ENCODE results near the gene IL6. TPM values are rescaled to one million over a fixed set of nuclear protein-coding genes. Genes with fewer than 3 reads are reported as not detected.

IL6 gene
- total RNA-seq, 6 experiments from 2014 or later = 0.80 to 1.9 TPM; not detected in 4

DNA sequence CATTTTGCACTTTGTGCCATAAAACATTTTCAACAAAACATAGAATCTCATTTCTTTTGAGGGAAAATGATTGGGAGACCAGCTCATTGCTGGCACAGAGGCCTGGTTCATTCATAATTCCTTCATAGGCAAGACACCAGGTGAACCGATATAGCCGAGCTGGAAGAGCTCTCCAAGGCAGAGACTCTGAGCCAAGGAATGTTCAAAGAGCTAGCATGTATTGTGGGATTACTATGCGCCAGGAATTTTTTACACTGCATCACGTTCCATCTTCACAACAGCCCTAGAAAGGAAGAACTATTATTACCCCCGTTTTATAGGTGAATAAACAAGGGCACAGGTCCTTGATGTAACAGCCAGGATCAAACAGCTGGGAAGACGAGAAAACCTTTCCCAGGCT lies 2.1 kb upstream of the IL6 start:
- Histone ChIP-seq H3K4me1 (peaks cover 0 to 29% (median 0%) of the 10 kb centered on the region in 4 donors), H3K9me3 (no peaks in the 10 kb centered on the region), H3K4me3 (no peak overlapping the region), H3K36me3 (no peaks in the 10 kb centered on the region), H3K27me3 (no peaks in the 10 kb centered on the region), H3K27ac (no peak overlapping the region)
- intact Hi-C loops (cut with DNase I) = loop anchor here in 1 of 2 donors (5.0 kb wide), 1 partner anchor 168 kb away; no protein-coding TSS in a partner anchor
- no peak for DNase-seq
- no peak for TF ChIP-seq CTCF (IDR thresholded peaks at IDR 0.05)
- TF ChIP-seq POLR2A (IDR thresholded peaks at IDR 0.05) = no peak
- ATAC-seq = no peak
- WGBS (ENCODE audit: insufficient coverage, low coverage, low lambda C conversion rate, missing lambda C conversion rate) = 76% methylated on average over 6 of the region's 6 CpGs

GRCh38 chr7:22725585-22725984 lies 1.4 kb upstream of the IL6 start:
- peak in 2 of 4 donors; percentile 6 to 41 for ATAC-seq
- TF ChIP-seq POLR2A (IDR thresholded peaks at IDR 0.05) = no peak
- TF ChIP-seq CTCF (IDR thresholded peaks at IDR 0.05) = peak in 2 of 4 donors; percentile 12 to 20
- H3K36me3 ChIP-seq = no peaks in the 10 kb centered on the region
- no peaks in the 10 kb centered on the region for H3K27me3 ChIP-seq
- intact Hi-C loops (cut with DNase I) = loop anchor here in 1 of 2 donors (5.0 kb wide), 1 partner anchor 168 kb away; no protein-coding TSS in a partner anchor
- H3K4me3 ChIP-seq = peak overlapping the region in 1 of 3 donors; percentile 14
- H3K9me3 ChIP-seq = no peaks in the 10 kb centered on the region
- H3K4me1 ChIP-seq = peaks cover 0 to 29% (median 0%) of the 10 kb centered on the region in 4 donors
- DNase-seq = no peak
- no peak overlapping the region for H3K27ac ChIP-seq
- WGBS (ENCODE audit: insufficient coverage, low coverage, low lambda C conversion rate, missing lambda C conversion rate) = 24% methylated on average over 9 of the region's 9 CpGs

- peak; percentile 28 to 49 (median 32) for ATAC-seq
- H3K4me1 ChIP-seq = peaks cover 0 to 29% (median 0%) of the 10 kb centered on the region in 4 donors
Observed at GRCh38 chr7:22726345-22726906, 574 bp upstream of the IL6 start.

GRCh38 chr7:22727714-22728035 lies 675 bp downstream of the IL6 start:
- 63% methylated on average over 3 of the region's 3 CpGs for WGBS (ENCODE audit: insufficient coverage, low coverage, low lambda C conversion rate, missing lambda C conversion rate)
- TF ChIP-seq CTCF (IDR thresholded peaks at IDR 0.05) (no peak), POLR2A (IDR thresholded peaks at IDR 0.05) (no peak)
- H3K4me1 ChIP-seq = peaks cover 0 to 29% (median 0%) of the 10 kb centered on the region in 4 donors

More at GRCh38 chr7:22726345-22726906, 574 bp upstream of the IL6 start:
- peak in 1 of 3 donors; percentile 48 for DNase-seq
- H3K4me3 ChIP-seq = peak overlapping the region in 1 of 3 donors; percentile 23
- intact Hi-C loops (cut with DNase I) = loop anchor here in 1 of 2 donors (5.0 kb wide), 1 partner anchor 169 kb away; no protein-coding TSS in a partner anchor
- no peaks in the 10 kb centered on the region for H3K9me3 ChIP-seq
- no peaks in the 10 kb centered on the region for H3K27me3 ChIP-seq
- no peak for TF ChIP-seq POLR2A (IDR thresholded peaks at IDR 0.05)
- peak; percentile 14 to 42 (median 29) for TF ChIP-seq CTCF (IDR thresholded peaks at IDR 0.05)
- H3K27ac ChIP-seq = no peak overlapping the region
- no peaks in the 10 kb centered on the region for H3K36me3 ChIP-seq
- 14% methylated on average over 8 of the region's 8 CpGs for WGBS (ENCODE audit: insufficient coverage, low coverage, low lambda C conversion rate, missing lambda C conversion rate)

More at GRCh38 chr7:22727714-22728035, 675 bp downstream of the IL6 start:
- no peaks in the 10 kb centered on the region for H3K9me3 ChIP-seq
- no peak for ATAC-seq
- H3K36me3 ChIP-seq = no peaks in the 10 kb centered on the region
- intact Hi-C loops (cut with DNase I) = loop anchor here in 1 of 2 donors (5.0 kb wide), 1 partner anchor 170 kb away; no protein-coding TSS in a partner anchor
- H3K4me3 ChIP-seq = peak overlapping the region in 1 of 3 donors; percentile 20
- H3K27me3 ChIP-seq = no peaks in the 10 kb centered on the region
- peak overlapping the region in 1 of 3 donors; percentile 20 for H3K27ac ChIP-seq
- no peak for DNase-seq

Measured in right lobe of liver (tissue), 6 donors.